ENCODE measurements around the gene FSTL4. TPM values are rescaled to one million over a fixed set of nuclear protein-coding genes. Genes with fewer than 3 reads are reported as not detected.

The FSTL4 gene
- polyA plus RNA-seq, 3 donors = 0.11 to 0.72 TPM; not detected in 1

DNA sequence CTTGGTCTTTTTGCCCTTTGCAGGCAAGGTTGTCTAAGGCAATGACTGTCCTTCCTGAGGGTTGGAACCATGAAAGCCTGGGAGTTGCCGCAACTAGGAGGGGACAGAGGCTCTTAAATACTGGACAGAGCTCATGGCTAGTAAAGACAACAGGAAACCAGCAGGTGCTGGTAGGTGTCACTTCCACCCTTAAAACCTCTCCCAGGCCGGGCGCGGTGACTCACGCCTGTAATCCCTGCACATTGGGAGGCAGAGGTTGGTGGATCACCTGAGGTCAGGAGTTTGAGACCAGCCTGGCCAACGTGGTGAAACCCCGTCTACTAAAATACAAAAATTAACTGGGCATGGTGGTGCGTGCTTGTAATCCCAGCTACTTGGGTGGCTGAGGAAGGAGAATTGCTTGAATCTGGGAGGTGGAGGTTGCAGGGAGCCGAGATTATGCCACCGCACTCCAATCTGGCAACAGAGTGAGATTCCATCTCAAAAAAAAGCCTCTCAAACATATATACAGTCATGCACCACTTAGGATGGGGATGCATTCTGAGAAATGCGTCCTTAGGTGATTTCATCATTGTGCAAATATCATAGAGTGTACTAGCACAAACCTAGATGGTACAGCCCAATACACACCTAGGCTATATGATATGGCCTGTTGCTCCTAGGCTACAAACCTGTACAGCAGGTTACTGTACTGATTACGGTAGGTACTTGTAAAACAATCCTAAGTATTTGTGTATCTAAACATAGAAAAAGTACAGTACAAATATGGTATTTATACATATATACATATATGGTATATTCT is 457.9 kb downstream of the FSTL4 start:
- 92 to 95% (median 95%) methylated on average over 12 of the region's 12 CpGs for WGBS, 3 donors
- H3K27ac ChIP-seq (ENCODE audit: low read depth, low read length) = no peak overlapping the region

DNA sequence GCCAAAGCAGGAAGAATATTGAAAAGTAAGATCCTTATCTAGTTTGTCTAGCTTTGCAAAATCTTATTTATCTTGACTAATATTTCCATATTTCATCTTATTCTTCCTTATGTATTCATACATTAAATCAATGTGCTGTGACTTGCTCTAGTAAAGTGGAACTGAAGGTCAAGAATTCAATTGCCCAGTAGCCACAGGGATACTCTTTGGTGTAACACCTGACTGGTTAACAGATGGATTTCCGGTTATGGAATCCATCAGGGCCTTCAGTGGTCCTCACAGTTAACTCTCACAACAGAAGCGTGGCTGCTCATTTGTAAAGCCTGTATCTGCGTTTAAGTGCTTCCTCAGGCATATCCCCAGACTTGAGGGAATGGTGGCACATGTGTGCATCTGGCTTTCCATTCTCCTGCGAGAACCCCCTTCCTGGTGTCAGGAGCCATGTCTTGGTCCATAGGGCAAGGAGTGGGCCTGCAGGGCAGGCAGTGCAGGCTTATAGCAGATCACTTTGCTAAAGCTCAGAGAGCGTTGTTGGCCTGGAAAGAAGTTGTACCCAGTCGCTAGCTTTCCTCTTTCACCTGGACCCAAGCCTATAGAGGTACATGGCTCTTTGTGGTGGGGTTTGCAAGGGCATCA is 461.3 kb downstream of the FSTL4 start:
- H3K27ac ChIP-seq (ENCODE audit: low read depth, low read length) = no peak overlapping the region
- 93 to 97% (median 95%) methylated on average over 6 of the region's 6 CpGs for WGBS, 3 donors

DNA sequence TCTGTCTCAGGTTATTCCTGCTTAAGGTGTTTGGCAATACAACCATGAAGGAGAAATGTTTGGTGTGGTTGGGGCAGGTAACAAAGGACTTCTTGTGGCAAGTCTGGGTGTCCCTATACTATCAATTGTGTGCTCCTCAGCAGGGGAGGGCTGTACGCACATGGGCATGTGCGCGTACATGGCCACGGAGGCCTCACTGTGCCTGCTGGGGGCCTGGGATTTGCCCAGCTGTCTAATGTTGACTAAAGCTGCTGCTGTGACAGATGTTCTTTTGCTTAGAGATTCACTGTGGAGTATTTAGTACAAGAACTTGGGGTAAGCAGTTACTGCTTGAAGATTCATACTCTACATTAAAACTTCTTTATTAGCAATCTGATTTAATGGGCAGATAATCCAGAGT is 463.0 kb downstream of the FSTL4 start:
- 37 to 94% (median 92%) methylated on average over 4 of the region's 4 CpGs for WGBS, 3 donors
- no peak overlapping the region for H3K27ac ChIP-seq (ENCODE audit: low read depth, low read length)

DNA sequence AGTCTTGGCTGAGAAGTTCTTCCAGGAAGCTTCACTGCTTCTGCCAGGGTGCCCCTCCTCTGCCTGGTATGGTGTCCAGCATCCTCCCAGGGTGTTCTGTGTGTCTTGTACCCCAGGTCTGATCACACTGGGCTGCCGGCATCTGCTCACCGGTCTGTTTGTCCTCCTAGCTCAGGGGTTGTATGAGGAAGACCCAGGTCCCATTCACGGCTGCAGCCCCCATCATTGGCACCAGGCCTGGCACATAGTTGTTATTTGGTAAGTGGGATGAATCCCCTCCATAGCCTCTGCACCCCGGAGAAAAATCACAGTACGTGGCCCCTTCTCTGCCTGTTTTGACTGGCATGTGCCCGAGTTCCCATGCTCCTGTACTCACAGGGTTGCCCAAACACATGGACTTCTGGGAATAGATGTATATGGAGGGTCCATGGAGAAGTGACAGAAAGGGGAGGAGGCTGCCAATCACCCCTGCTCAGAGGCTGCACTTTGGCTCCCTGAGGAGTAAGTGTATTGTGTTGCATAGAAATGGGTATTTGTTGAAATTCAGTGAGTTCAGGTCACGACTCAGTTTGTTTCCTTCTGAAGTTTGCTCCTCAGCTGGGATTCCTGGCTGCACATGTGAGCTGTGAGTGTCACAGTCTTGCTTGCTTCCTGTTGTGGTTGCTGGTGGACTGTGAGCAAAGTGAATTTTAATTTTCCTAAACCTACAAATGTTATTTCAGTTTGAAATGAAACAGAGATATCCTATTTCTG is 464.4 kb downstream of the FSTL4 start:
- 84 to 93% (median 87%) methylated on average over 7 of the region's 7 CpGs for WGBS, 3 donors
- no peak overlapping the region for H3K27ac ChIP-seq (ENCODE audit: low read depth, low read length)

DNA sequence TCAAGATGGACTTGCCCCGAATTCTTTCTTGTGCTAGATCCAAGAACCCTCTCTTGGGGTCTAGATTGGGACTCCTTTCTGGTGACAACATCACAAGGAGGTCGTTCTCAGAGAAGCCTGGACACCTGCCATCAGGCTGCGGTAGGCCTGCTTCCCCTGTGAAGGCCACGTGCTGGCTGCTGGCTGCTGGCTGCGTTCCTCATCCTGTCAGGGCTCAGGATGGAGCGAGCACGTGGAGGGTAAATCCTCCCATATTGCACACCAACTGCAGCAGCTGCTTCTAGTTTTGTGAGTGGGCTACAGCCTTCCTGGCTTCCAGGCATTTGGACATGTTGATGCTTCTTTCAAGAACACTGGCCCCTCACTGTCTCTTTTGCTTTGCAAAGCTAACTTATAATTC is 464.9 kb downstream of the FSTL4 start:
- 17 to 33% (median 21%) methylated on average over 7 of the region's 7 CpGs for WGBS, 3 donors
- H3K27ac ChIP-seq (ENCODE audit: low read depth, low read length) = no peak overlapping the region

Measured in adipose tissue (tissue), 3 donors.